Left lung (tissue), 10 donors: ENCODE results near the gene ANTXR1. TPM values are rescaled to one million over a fixed set of nuclear protein-coding genes. Genes with fewer than 3 reads are reported as not detected.

Experiments used
- ATAC-seq: fragments of 200-7000 bp; cut with Tn5 transposase; one replicate; pipeline ENCODE4 v1.9.1; 2020; ENCODE audit warnings: moderate library complexity
- DNase-seq, 4 donors: peaks; one replicate each; pipeline ENCODE4 v3.0.0-alpha.2; 2013 to 2020
- H3K27ac ChIP-seq, 2 donors: fragments of 200-600 bp; sonication (generic) in 1 of 2; one replicate each; pipeline versions ENCODE4 v1.5.0 to v1.8.0; 2020 to 2021
- H3K27me3 ChIP-seq, 2 donors: fragments of 200-600 bp; sonication (generic) in 1 of 2; one replicate each; pipeline versions ENCODE4 v1.5.0 to v1.8.0; 2020 to 2021
- H3K36me3 ChIP-seq, 2 donors: fragments of 200-600 bp; sonication (generic) in 1 of 2; one replicate each; pipeline versions ENCODE4 v1.5.0 to v1.8.0; 2020 to 2021
- H3K4me1 ChIP-seq, 2 donors: fragments of 200-600 bp; one replicate each; pipeline ENCODE4 v1.8.0; 2021
- H3K4me3 ChIP-seq, 2 donors: fragments of 200-600 bp; sonication (generic) in 1 of 2; one replicate each; pipeline versions ENCODE4 v1.5.0 to v1.8.0; 2020 to 2021; ENCODE audit warnings: mild to moderate bottlenecking in 1 of 2
- H3K9me3 ChIP-seq, 2 donors: fragments of 200-600 bp; sonication (generic) in 1 of 2; one replicate each; pipeline versions ENCODE4 v1.5.0 to v1.8.0; 2020 to 2021
- intact Hi-C, 2 donors: fragments of 100-400 bp; cut with DNase I; formaldehyde crosslinking; loops; one replicate each; pipeline versions ENCODE4 v1.11.2 to v1.14.2; 2022
- polyA plus RNA-seq, 6 donors: library from polyadenylated mRNA; unstranded; fragments of 120-200 nt; gene quantifications; one replicate each; pipeline ENCODE4 v1.2.1, GENCODE V29; 2013; ENCODE audit not compliant: insufficient read length in 6 of 6
- total RNA-seq, 2 donors: library from RNA; stranded (reverse); fragmentation: NEBNext Ultra II Directional; extraction: Animal tissue kit (Norgen Biotek cat#: 25700); gene quantifications; one replicate each; pipeline ENCODE4 v1.2.1, GENCODE V29; 2021
- TF ChIP-seq, protein P1 (sequence below), 2 donors: fragments of 200-600 bp; sonication (generic) in 1 of 2; IDR thresholded peaks; one replicate each; pipeline versions ENCODE4 v1.5.0 to v1.8.0; 2021; ENCODE audit warnings: antibody characterized with exemption in 2 of 2
- donor health status: DM: no; HTN: yes; CAD: no.
- donor health status: DM: no; HTN: no; CAD: no.

Gene ANTXR1
- total and polyA plus RNA-seq, 8 donors = 70.2 to 115 (median 87.3) TPM

DNA sequence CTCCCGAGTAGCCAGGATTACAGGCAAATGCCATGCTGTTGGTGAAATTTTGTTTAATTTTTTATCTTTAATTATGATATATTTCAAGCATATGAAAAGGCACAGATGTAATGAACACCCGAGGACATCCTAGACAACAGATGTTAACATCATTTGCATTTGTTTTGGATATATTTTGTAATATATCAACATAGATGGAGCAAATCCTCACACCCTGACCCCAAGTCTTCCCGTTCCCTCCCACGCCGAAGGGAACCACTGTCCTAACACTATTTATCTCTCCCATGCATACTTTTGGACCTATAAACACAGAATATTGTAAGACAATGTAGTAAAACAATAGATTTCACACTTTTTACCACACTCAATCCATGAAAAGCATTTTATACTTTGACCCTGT, 274.6 kb downstream of the ANTXR1 start:
- TF ChIP-seq, protein P1, sequence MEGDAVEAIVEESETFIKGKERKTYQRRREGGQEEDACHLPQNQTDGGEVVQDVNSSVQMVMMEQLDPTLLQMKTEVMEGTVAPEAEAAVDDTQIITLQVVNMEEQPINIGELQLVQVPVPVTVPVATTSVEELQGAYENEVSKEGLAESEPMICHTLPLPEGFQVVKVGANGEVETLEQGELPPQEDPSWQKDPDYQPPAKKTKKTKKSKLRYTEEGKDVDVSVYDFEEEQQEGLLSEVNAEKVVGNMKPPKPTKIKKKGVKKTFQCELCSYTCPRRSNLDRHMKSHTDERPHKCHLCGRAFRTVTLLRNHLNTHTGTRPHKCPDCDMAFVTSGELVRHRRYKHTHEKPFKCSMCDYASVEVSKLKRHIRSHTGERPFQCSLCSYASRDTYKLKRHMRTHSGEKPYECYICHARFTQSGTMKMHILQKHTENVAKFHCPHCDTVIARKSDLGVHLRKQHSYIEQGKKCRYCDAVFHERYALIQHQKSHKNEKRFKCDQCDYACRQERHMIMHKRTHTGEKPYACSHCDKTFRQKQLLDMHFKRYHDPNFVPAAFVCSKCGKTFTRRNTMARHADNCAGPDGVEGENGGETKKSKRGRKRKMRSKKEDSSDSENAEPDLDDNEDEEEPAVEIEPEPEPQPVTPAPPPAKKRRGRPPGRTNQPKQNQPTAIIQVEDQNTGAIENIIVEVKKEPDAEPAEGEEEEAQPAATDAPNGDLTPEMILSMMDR (IDR thresholded peaks at IDR 0.05) = no peak
- intact Hi-C loops = no loop called here

DNA sequence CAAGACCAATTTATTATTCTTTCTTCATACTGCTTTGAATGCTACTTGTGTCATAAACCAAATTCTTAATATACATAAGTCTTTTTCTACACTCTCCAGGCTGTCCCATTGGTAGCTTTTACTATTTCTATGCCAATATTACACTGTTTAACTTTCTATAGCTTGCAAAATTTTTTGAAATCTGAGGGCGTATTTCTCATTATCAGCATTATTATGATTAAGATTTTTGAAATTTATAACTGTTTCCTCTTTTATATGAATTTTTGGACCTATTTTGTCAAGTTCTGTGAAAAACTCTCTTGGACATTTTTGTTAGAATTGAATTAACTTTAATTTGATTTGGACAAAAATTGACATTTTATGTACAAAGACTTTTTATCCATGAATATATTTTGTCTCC, 275.4 kb downstream of the ANTXR1 start:
- Histone ChIP-seq H3K4me3 (no peak overlapping the region), H3K27me3 (no peaks in the 10 kb centered on the region), H3K9me3 (no peaks in the 10 kb centered on the region), H3K27ac (no peak overlapping the region), H3K4me1 (no peaks in the 10 kb centered on the region), H3K36me3 (no peaks in the 10 kb centered on the region)
- TF ChIP-seq, protein P1 (IDR thresholded peaks at IDR 0.05) = no peak
- ATAC-seq (no peak), DNase-seq (no peak)
- intact Hi-C loops = no loop called here

More for the DNA sequence above, 274.6 kb downstream of the ANTXR1 start:
- Histone ChIP-seq H3K9me3 (no peaks in the 10 kb centered on the region), H3K27ac (no peak overlapping the region), H3K27me3 (no peaks in the 10 kb centered on the region), H3K4me3 (no peak overlapping the region), H3K4me1 (no peaks in the 10 kb centered on the region), H3K36me3 (no peaks in the 10 kb centered on the region)
- ATAC-seq = no peak
- DNase-seq = no peak

DNA sequence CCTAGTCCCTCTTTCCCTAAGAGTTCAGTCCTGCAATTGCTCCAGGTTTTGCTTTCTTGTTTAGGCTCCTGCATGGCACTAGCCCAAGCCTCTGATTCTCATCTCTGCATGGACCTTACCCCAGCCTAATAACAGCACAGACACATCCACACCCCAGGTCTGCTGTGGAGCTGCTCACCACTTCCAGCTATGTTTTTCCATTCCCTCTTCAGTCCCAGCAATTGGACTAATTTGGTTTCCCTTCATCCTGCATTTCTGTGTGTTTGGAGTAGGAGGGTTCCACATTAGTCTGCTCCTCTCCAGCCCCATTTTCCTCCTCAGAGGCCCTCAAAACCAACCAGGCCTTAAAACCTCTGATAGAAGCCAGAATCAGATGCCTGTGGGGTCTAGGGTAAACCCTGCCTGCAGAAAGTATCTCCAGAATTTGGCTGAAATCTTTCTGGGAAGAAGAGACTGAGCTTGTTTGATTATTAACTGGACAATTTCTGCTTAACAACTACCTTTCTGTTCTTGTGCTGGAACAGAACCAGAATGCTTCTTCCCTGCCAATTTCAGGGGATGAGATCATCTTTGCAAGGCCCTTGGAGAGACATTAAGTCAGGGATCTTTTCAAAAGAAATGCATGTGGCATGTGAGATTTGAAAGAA, 278.1 kb downstream of the ANTXR1 start:
- no peak for ATAC-seq
- H3K4me3 ChIP-seq = no peak overlapping the region
- no peaks in the 10 kb centered on the region for H3K4me1 ChIP-seq
- H3K9me3 ChIP-seq = no peaks in the 10 kb centered on the region
- H3K27ac ChIP-seq = no peak overlapping the region
- intact Hi-C loops = no loop called here
- H3K36me3 ChIP-seq = no peaks in the 10 kb centered on the region
- TF ChIP-seq, protein P1 (IDR thresholded peaks at IDR 0.05) = no peak
- DNase-seq = no peak
- no peaks in the 10 kb centered on the region for H3K27me3 ChIP-seq

DNA sequence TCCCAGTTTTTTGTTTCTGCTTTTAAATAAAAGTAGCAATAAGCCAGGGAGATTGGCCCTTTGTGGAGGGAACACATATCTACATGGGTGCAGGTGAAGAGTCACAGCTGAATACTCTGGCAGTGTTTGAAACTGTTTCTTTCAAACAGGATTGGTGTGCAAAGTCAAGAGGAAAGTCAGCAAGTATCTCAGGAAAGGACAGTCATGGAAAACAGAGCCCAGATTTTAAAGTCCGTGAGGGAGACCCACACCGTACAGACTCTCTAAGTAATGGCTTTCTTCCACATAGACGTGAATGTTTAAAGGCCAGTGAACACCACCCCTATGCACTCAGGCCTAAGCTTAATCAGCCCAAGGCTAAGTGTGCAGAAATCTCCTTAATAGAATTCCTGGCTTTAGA, 278.7 kb downstream of the ANTXR1 start:
- H3K36me3 ChIP-seq = no peaks in the 10 kb centered on the region
- ATAC-seq = no peak
- intact Hi-C loops = no loop called here
- H3K4me3 ChIP-seq = no peak overlapping the region
- TF ChIP-seq, protein P1 (IDR thresholded peaks at IDR 0.05) = no peak
- no peaks in the 10 kb centered on the region for H3K4me1 ChIP-seq
- H3K9me3 ChIP-seq = no peaks in the 10 kb centered on the region
- no peaks in the 10 kb centered on the region for H3K27me3 ChIP-seq
- no peak for DNase-seq
- H3K27ac ChIP-seq = peak overlapping the region in 1 of 2 donors; percentile 37

DNA sequence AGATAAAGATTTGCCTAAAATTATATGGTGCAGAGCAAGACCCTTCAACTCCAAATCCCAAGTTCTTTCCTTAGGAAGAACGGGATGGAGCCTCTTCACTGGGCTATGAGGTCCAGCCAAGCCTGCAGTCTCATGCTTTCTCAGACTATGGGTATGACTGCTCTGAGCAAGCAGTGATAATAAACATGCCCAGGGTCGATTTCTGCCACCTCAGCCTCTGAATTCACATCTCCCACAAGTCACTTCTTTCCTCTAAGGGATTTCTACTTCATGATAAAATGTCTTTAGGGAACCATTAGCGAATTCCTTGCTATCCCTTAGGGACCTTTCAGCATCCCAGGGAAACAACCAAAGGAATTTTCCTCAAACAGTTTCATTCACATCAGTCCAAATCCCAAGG, 279.3 kb downstream of the ANTXR1 start:
- H3K36me3 ChIP-seq = no peaks in the 10 kb centered on the region
- H3K27me3 ChIP-seq = no peaks in the 10 kb centered on the region
- H3K4me1 ChIP-seq = no peaks in the 10 kb centered on the region
- no peaks in the 10 kb centered on the region for H3K9me3 ChIP-seq
- H3K27ac ChIP-seq = no peak overlapping the region
- TF ChIP-seq, protein P1 (IDR thresholded peaks at IDR 0.05) = no peak
- ATAC-seq (no peak), DNase-seq (no peak)
- no peak overlapping the region for H3K4me3 ChIP-seq
- intact Hi-C loops = no loop called here
